Endothelial cell of umbilical vein (primary cell): Measurements from ENCODE around the gene HK3. TPM values are rescaled to one million over a fixed set of nuclear protein-coding genes. Genes with fewer than 3 reads are reported as not detected.

Experiments
- BruUV-seq: library from RNA; stranded (reverse); fragments of 400-500 nt; replicated peaks from 2 replicates; lab custom pipeline; 2021; lab: Mats Ljungman, UMichigan
- CTCF ChIA-PET: fragments of 300-600, 350-600 bp; sonication (Branson Sonifier 250); formaldehyde crosslinking; loops from one replicate; lab custom pipeline; 2021; ENCODE audit warnings: antibody characterized with exemption, inconsistent platforms; lab: Charles Lee
- POLR2A ChIA-PET: fragments of 300-600, 350-600 bp; sonication (Branson Sonifier 250); formaldehyde crosslinking; loops from one replicate; lab custom pipeline; 2021; ENCODE audit warnings: antibody characterized with exemption, inconsistent platforms; lab: Charles Lee
- DNase-seq: peaks from one replicate; pipeline ENCODE4 v3.0.0-alpha.2; 2011; ENCODE audit warnings: low read depth, low spot score
- FAIRE-seq: peaks from 2 replicates; lab custom pipeline; 2011; peaks lifted over from hg19 to GRCh38; lab: Jason Lieb, UNC
- H2AFZ ChIP-seq: 2 replicates; pipeline ENCODE4 v1.6.0; 2012; ENCODE audit warnings: low read depth, low read length, control low read depth, inconsistent platforms
- H3K27ac ChIP-seq: 2 replicates; pipeline ENCODE4 v1.5.1; 2011; ENCODE audit warnings: low read depth, mild to moderate bottlenecking, control low read depth, low read length, moderate library complexity; ENCODE audit not compliant: insufficient read depth
- H3K27me3 ChIP-seq, 2 experiments: 2 replicates each; pipeline versions ENCODE4 v1.6.0 to v1.6.1; 2011; ENCODE audit warnings: low read length in 2 of 2, mixed read lengths in 1 of 2; ENCODE audit not compliant: control insufficient read depth in 2 of 2, insufficient read depth in 2 of 2
- H3K36me3 ChIP-seq, 2 experiments: 2 replicates in 1 of 2; 3 replicates in 1 of 2; pipeline ENCODE4 v1.5.1; 2011; ENCODE audit warnings: low read length in 2 of 2, mild to moderate bottlenecking in 1 of 2, moderate library complexity in 1 of 2; ENCODE audit not compliant: control insufficient read depth in 2 of 2, insufficient read depth in 2 of 2; ENCODE audit errors: extremely low read depth in 1 of 2
- H3K4me1 ChIP-seq: 3 replicates; pipeline ENCODE4 v1.5.1; 2011; ENCODE audit warnings: mild to moderate bottlenecking, low read length; ENCODE audit not compliant: control insufficient read depth, insufficient read depth; ENCODE audit errors: extremely low read depth
- H3K4me2 ChIP-seq: 2 replicates; pipeline ENCODE4 v1.6.1; 2011; ENCODE audit warnings: low read length, control low read depth, mixed read lengths; ENCODE audit not compliant: insufficient read depth
- H3K4me3 ChIP-seq, 3 experiments: fragments of 200-600 bp in 1 of 3; sonication (generic), shearing (Covaris generic) in 1 of 3; replicated peaks in 1 of 3; 2 replicates each; pipeline ENCODE4 v1.5.1; 2011 to 2016; ENCODE audit warnings: control low read depth in 3 of 3, low read length in 3 of 3, mild to moderate bottlenecking in 2 of 3, inconsistent platforms in 1 of 3, low read depth in 1 of 3, moderate library complexity in 1 of 3; ENCODE audit not compliant: insufficient read depth in 1 of 3
- H3K79me2 ChIP-seq: 2 replicates; pipeline ENCODE4 v1.6.0; 2012; ENCODE audit warnings: low read length, inconsistent platforms; ENCODE audit not compliant: control insufficient read depth, insufficient read depth
- H3K9ac ChIP-seq: replicated peaks from 2 replicates; pipeline ENCODE3; 2011; ENCODE audit warnings: low read length, control low read depth; ENCODE audit not compliant: insufficient read depth; ENCODE audit errors: extremely low read depth
- H3K9me1 ChIP-seq: replicated peaks from 3 replicates; pipeline ENCODE4 v1.6.0; 2011; ENCODE audit warnings: mild to moderate bottlenecking, low read length; ENCODE audit not compliant: control insufficient read depth, insufficient read depth; ENCODE audit errors: extremely low read depth
- H3K9me3 ChIP-seq: replicated peaks from 2 replicates; pipeline ENCODE4 v1.5.1; 2012; ENCODE audit warnings: low read length, inconsistent platforms; ENCODE audit not compliant: control insufficient read depth, insufficient read depth
- H4K20me1 ChIP-seq: replicated peaks from 2 replicates; pipeline ENCODE3; 2011; ENCODE audit warnings: mild to moderate bottlenecking, low read length; ENCODE audit not compliant: control insufficient read depth, insufficient read depth; ENCODE audit errors: extremely low read depth
- EZH2 ChIP-seq: IDR thresholded peaks from 2 replicates; pipeline ENCODE4 v1.6.1; 2012; ENCODE audit warnings: borderline replicate concordance, low read depth, mild to moderate bottlenecking, moderate library complexity, low read length, inconsistent platforms; ENCODE audit not compliant: severe bottlenecking
- FOS ChIP-seq: IDR thresholded peaks from 2 replicates; pipeline ENCODE4 v1.6.1; 2011; ENCODE audit warnings: mild to moderate bottlenecking, low read length, moderate library complexity, borderline replicate concordance; ENCODE audit not compliant: insufficient read depth
- GATA2 ChIP-seq: IDR thresholded peaks from 2 replicates; pipeline ENCODE4 v1.7.0; 2011; ENCODE audit warnings: low read depth, mild to moderate bottlenecking, moderate library complexity, mixed read lengths, low read length; ENCODE audit not compliant: insufficient read length, insufficient read depth
- JUN ChIP-seq: IDR thresholded peaks from 2 replicates; pipeline ENCODE4 v1.6.1; 2011; ENCODE audit warnings: borderline replicate concordance, low read depth; ENCODE audit not compliant: insufficient read length, insufficient read depth
- MYC ChIP-seq: IDR thresholded peaks from one replicate; pipeline ENCODE4 v1.6.1; 2011; ENCODE audit warnings: mild to moderate bottlenecking, low read depth, low read length
- POLR2A ChIP-seq: IDR thresholded peaks from 2 replicates; pipeline ENCODE4 v1.6.1; 2012; ENCODE audit warnings: low read depth, mild to moderate bottlenecking, control low read depth, low read length
- POLR2AphosphoS5 ChIP-seq: IDR thresholded peaks from 2 replicates; pipeline ENCODE4 v1.6.1; 2012; ENCODE audit warnings: low read depth, mild to moderate bottlenecking, control low read depth, low read length, moderate library complexity; ENCODE audit not compliant: insufficient read depth
- dilution Hi-C: fragments of 300-500 bp; cut with MboI; formaldehyde crosslinking; loops from one replicate; pipeline ENCODE4 v1.15.0; 2019; ENCODE audit warnings: low sequenced_read_pairs; ENCODE audit not compliant: extremely low pct_ligation_motif_present
- intact Hi-C: fragments of 100-400 bp; cut with micrococcal nuclease; formaldehyde crosslinking; loops from one replicate; pipeline ENCODE4 v1.10.0; 2022
- polyA plus RNA-seq, 4 experiments: library from polyadenylated mRNA; depleted of rRNA in 3 of 4; stranded (reverse) in 3 of 4; unstranded in 1 of 4; fragments of >200 nt; gene quantifications; 2 replicates each; pipeline versions ENCODE4 v1.2.1 to v1.2.3, GENCODE V29; 2011 to 2012; ENCODE audit warnings: missing spikeins in 1 of 4
- total RNA-seq: library from RNA; stranded (reverse); gene quantifications from 2 replicates; pipeline ENCODE4 v1.2.3, GENCODE V29; 2021
- TF ChIP-seq, protein P1 (sequence below), 2 donors: IDR thresholded peaks; 1 replicate in 1 of 2; 2 replicates in 1 of 2; pipeline ENCODE4 v1.5.1; 2011; ENCODE audit warnings: low read length in 2 of 2, mild to moderate bottlenecking in 2 of 2, moderate library complexity in 2 of 2, control low read depth in 1 of 2, inconsistent platforms in 1 of 2, low read depth in 1 of 2; ENCODE audit not compliant: insufficient read depth in 1 of 2; ENCODE audit errors: extremely low read depth in 1 of 2
- TF ChIP-seq, protein P2 (sequence below): IDR thresholded peaks from 2 replicates; pipeline ENCODE4 v1.6.1; 2011; ENCODE audit not compliant: insufficient read depth, insufficient read length

HK3 gene
- total and polyA plus RNA-seq, 2 donors (not counting 3 experiments of a cell fraction or from before 2014, with no cell fraction given) = not detected

DNA sequence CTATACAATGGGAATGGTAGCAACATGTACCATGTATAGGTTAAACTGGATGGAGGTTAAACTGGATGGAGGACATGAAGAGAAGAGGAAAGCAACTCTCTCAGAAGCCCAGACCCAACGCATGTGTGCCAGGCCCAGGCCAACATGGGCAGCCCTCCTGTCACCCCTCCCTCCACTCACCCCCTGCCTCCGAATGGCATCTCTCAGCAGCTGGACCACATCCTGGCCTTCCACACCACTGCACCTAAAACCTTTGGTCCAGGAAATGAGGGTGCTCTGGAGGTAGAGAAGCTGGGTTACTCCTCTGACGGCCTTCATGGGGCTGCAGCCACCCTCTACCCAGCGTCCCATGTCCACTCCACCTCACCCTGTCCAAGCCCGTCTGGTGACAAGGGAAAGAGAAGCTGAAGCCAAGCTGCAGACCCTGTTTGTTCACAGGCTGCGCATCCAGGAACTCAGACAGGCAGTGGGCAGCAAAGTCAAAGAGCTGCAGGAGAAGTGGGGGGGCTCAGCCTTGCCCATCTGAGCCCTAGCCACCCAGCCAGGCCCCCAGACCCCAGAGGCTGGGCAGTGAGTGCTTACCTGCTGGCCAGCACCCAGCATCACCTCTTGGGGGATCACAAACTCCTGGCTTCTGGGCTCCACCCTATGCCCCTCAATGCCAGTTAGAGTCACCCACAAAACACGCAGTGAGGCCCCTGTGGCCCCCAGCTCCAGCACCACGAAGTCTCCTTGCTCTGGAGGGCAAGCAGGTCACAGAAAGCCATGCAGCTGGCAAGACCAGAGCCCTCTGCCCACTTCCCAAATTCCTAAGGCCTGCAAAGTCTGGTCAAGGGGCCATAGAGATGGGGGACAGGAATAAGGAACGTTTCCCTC, 8.5 kb downstream of the HK3 start:
- no TSS peak for BruUV-seq
- Histone ChIP-seq H3K4me1 (no peaks in the 10 kb centered on the region), H3K36me3 (no peaks in the 10 kb centered on the region), H3K4me3 (no peak overlapping the region), H3K9me1 (no peaks in the 10 kb centered on the region), H3K9me3 (no peaks in the 10 kb centered on the region), H3K27ac (no peak overlapping the region), H3K4me2 (no peak overlapping the region), H3K9ac (no peak overlapping the region), H2AFZ (no peak overlapping the region), H4K20me1 (no peaks in the 10 kb centered on the region), H3K79me2 (no peaks in the 10 kb centered on the region), H3K27me3 (peaks cover 2% of the 10 kb centered on the region in 2 experiments)
- ChIA-PET CTCF (interaction anchor here (1.3 kb wide), 1 partner anchor 230 kb away, joined by 3 read pairs; no protein-coding TSS in a partner anchor), POLR2A (no interaction called here)
- intact Hi-C loops (no loop called here), dilution Hi-C loops (no loop called here)
- FAIRE-seq (no peak), DNase-seq (no peak)
- TF ChIP-seq POLR2A = no peak
- TF ChIP-seq, protein P1, sequence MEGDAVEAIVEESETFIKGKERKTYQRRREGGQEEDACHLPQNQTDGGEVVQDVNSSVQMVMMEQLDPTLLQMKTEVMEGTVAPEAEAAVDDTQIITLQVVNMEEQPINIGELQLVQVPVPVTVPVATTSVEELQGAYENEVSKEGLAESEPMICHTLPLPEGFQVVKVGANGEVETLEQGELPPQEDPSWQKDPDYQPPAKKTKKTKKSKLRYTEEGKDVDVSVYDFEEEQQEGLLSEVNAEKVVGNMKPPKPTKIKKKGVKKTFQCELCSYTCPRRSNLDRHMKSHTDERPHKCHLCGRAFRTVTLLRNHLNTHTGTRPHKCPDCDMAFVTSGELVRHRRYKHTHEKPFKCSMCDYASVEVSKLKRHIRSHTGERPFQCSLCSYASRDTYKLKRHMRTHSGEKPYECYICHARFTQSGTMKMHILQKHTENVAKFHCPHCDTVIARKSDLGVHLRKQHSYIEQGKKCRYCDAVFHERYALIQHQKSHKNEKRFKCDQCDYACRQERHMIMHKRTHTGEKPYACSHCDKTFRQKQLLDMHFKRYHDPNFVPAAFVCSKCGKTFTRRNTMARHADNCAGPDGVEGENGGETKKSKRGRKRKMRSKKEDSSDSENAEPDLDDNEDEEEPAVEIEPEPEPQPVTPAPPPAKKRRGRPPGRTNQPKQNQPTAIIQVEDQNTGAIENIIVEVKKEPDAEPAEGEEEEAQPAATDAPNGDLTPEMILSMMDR (IDR thresholded peaks at IDR 0.05; ENCODE audit: extremely low read depth in 1 of 2, insufficient read depth in 1 of 2, low read depth in 1 of 2, low read length in 2 of 2) = no peak
- TF ChIP-seq MYC = no peak
- no peak for TF ChIP-seq GATA2
- no peak for TF ChIP-seq FOS
- TF ChIP-seq EZH2 = no peak
- no peak for TF ChIP-seq POLR2AphosphoS5
- TF ChIP-seq JUN = no peak
- TF ChIP-seq, protein P2, sequence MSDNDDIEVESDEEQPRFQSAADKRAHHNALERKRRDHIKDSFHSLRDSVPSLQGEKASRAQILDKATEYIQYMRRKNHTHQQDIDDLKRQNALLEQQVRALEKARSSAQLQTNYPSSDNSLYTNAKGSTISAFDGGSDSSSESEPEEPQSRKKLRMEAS = no peak
